ENCODE results near the gene GRIP1. TPM values are rescaled to one million over a fixed set of nuclear protein-coding genes. Genes with fewer than 3 reads are reported as not detected.

Gene GRIP1
- total RNA-seq, 1 donor from 2014 or later: 7.7 TPM

GRCh38 chr12:66365718-66366490 lies 313.0 kb downstream of the GRIP1 start:
- ATAC-seq (no peak), DNase-seq (no peak)
- intact Hi-C loops (cut with micrococcal nuclease): no loop called here

- no peak for DNase-seq
- ATAC-seq: no peak
- intact Hi-C loops (cut with micrococcal nuclease): no loop called here
These were observed 317.2 kb downstream of the GRIP1 start for GRCh38 chr12:66361703-66362102.

GRCh38 chr12:66359300-66359699 lies 319.6 kb downstream of the GRIP1 start:
- no peak for DNase-seq
- no peak for ATAC-seq
- intact Hi-C loops (cut with micrococcal nuclease): no loop called here

GRCh38 chr12:66354291-66354690 lies 324.6 kb downstream of the GRIP1 start:
- DNase-seq (no peak), ATAC-seq (no peak)
- intact Hi-C loops (cut with micrococcal nuclease): no loop called here

- DNase-seq (no peak), ATAC-seq (no peak)
- intact Hi-C loops (cut with micrococcal nuclease): no loop called here
These were observed 326.0 kb downstream of the GRIP1 start for GRCh38 chr12:66352899-66353298.

GRCh38 chr12:66352197-66352596 lies 326.7 kb downstream of the GRIP1 start:
- ATAC-seq (peak; percentile 19), DNase-seq (no peak)
- intact Hi-C loops (cut with micrococcal nuclease): no loop called here

GRCh38 chr12:66351301-66351700 lies 327.6 kb downstream of the GRIP1 start:
- DNase-seq: no peak
- ATAC-seq: no peak
- intact Hi-C loops (cut with micrococcal nuclease): no loop called here

- DNase-seq (no peak), ATAC-seq (no peak)
- intact Hi-C loops (cut with micrococcal nuclease): no loop called here
These were observed 332.9 kb downstream of the GRIP1 start for GRCh38 chr12:66345956-66346355.

- DNase-seq: no peak
- ATAC-seq: no peak
- intact Hi-C loops (cut with micrococcal nuclease): no loop called here
These were observed 333.7 kb downstream of the GRIP1 start for GRCh38 chr12:66345212-66345611.

- DNase-seq (no peak), ATAC-seq (no peak)
- intact Hi-C loops (cut with micrococcal nuclease): no loop called here
These were observed 337.8 kb downstream of the GRIP1 start for GRCh38 chr12:66341126-66341525.

GRCh38 chr12:66340131-66340530 lies 338.7 kb downstream of the GRIP1 start:
- intact Hi-C loops (cut with micrococcal nuclease): no loop called here
- DNase-seq (no peak), ATAC-seq (no peak)

GRCh38 chr12:66337381-66338010 lies 341.4 kb downstream of the GRIP1 start:
- ATAC-seq (no peak), DNase-seq (no peak)
- intact Hi-C loops (cut with micrococcal nuclease): no loop called here

GRCh38 chr12:66335746-66336145 lies 343.1 kb downstream of the GRIP1 start:
- DNase-seq: no peak
- ATAC-seq: no peak
- intact Hi-C loops (cut with micrococcal nuclease): no loop called here

GRCh38 chr12:66331814-66332213 lies 347.1 kb downstream of the GRIP1 start:
- no peak for ATAC-seq
- intact Hi-C loops (cut with micrococcal nuclease): no loop called here
- no peak for DNase-seq

- ATAC-seq: no peak
- intact Hi-C loops (cut with micrococcal nuclease): no loop called here
- no peak for DNase-seq
These were observed 347.9 kb downstream of the GRIP1 start for GRCh38 chr12:66331016-66331415.

GRCh38 chr12:66329941-66330340 lies 348.9 kb downstream of the GRIP1 start:
- DNase-seq (no peak), ATAC-seq (no peak)
- intact Hi-C loops (cut with micrococcal nuclease): no loop called here

GRCh38 chr12:66323017-66323416 lies 355.9 kb downstream of the GRIP1 start:
- no peak for DNase-seq
- intact Hi-C loops (cut with micrococcal nuclease): no loop called here
- no peak for ATAC-seq

- DNase-seq (no peak), ATAC-seq (no peak)
- intact Hi-C loops (cut with micrococcal nuclease): no loop called here
These were observed 357.4 kb downstream of the GRIP1 start for GRCh38 chr12:66321435-66321834.

GRCh38 chr12:66320996-66321395 lies 357.9 kb downstream of the GRIP1 start:
- DNase-seq (no peak), ATAC-seq (no peak)
- intact Hi-C loops (cut with micrococcal nuclease): no loop called here

- intact Hi-C loops (cut with micrococcal nuclease): no loop called here
- DNase-seq (no peak), ATAC-seq (no peak)
These were observed 359.5 kb downstream of the GRIP1 start for GRCh38 chr12:66319266-66319954.

Measured in left ventricle myocardium superior (tissue), 1 donor.